Memory B cell (primary cell): ENCODE data around the gene RCOR1.

ENCODE experiments used
- ATAC-seq: fragments of 150-1000 bp; cut with Tn5 transposase; 2 replicates; pipeline ENCODE4 v1.10.0; 2021; ENCODE audit warnings: low read depth, mild to moderate bottlenecking, moderate library complexity
- DNase-seq, 2 donors: peaks; one replicate each; pipeline ENCODE4 v3.0.0; 2022; ENCODE audit warnings: low spot score in 2 of 2
- H3K27ac Mint-ChIP-seq: one replicate; pipeline ENCODE4 v1.8.0; 2022; ENCODE audit warnings: mild to moderate bottlenecking, moderate library complexity, mixed read lengths
- H3K27me3 Mint-ChIP-seq: one replicate; pipeline ENCODE4 v1.8.0; 2022; ENCODE audit warnings: mixed read lengths
- H3K36me3 Mint-ChIP-seq: one replicate; pipeline ENCODE4 v1.8.0; 2022; ENCODE audit warnings: mild to moderate bottlenecking, mixed read lengths
- H3K4me1 Mint-ChIP-seq: one replicate; pipeline ENCODE4 v1.8.0; 2022; ENCODE audit warnings: mixed read lengths
- H3K4me3 Mint-ChIP-seq: one replicate; pipeline ENCODE4 v1.8.0; 2022; ENCODE audit warnings: mild to moderate bottlenecking, moderate library complexity, mixed read lengths
- H3K9me3 Mint-ChIP-seq: one replicate; pipeline ENCODE4 v1.8.0; 2022; ENCODE audit warnings: mixed read lengths

RCOR1 gene

GRCh38 chr14:102770147-102771123 lies 178.0 kb downstream of the RCOR1 start:
- H3K27ac Mint-ChIP-seq: peak overlapping the region; percentile 99

GRCh38 chr14:102771144-102771543 lies 178.7 kb downstream of the RCOR1 start:
- ATAC-seq (no peak), DNase-seq (no peak)
- peaks cover 31% of the 10 kb centered on the region for H3K4me1 Mint-ChIP-seq
- no peaks in the 10 kb centered on the region for H3K9me3 Mint-ChIP-seq
- H3K4me3 Mint-ChIP-seq: no peak overlapping the region
- H3K27me3 Mint-ChIP-seq: no peaks in the 10 kb centered on the region
- no peaks in the 10 kb centered on the region for H3K36me3 Mint-ChIP-seq
- H3K27ac Mint-ChIP-seq: peak overlapping the region; percentile 99

More at GRCh38 chr14:102770147-102771123, 178.0 kb downstream of the RCOR1 start:
- Mint-ChIP-seq H3K4me3 (no peak overlapping the region), H3K36me3 (no peaks in the 10 kb centered on the region), H3K9me3 (no peaks in the 10 kb centered on the region), H3K27me3 (no peaks in the 10 kb centered on the region), H3K4me1 (peaks cover 27% of the 10 kb centered on the region)
- DNase-seq: no peak
- no peak for ATAC-seq

- H3K4me1 Mint-ChIP-seq: peaks cover 37% of the 10 kb centered on the region
- no peak for DNase-seq
- no peaks in the 10 kb centered on the region for H3K9me3 Mint-ChIP-seq
- no peaks in the 10 kb centered on the region for H3K36me3 Mint-ChIP-seq
- no peaks in the 10 kb centered on the region for H3K27me3 Mint-ChIP-seq
- H3K4me3 Mint-ChIP-seq: peak overlapping the region; percentile 65
- H3K27ac Mint-ChIP-seq: peak overlapping the region; percentile 92
- no peak for ATAC-seq
These were observed 180.5 kb downstream of the RCOR1 start for GRCh38 chr14:102772781-102773570.

GRCh38 chr14:102774391-102775153 lies 182.1 kb downstream of the RCOR1 start:
- Mint-ChIP-seq H3K4me3 (peak overlapping the region; percentile 52), H3K27ac (peak overlapping the region; percentile 98), H3K27me3 (no peaks in the 10 kb centered on the region), H3K36me3 (peaks cover 3% of the 10 kb centered on the region), H3K4me1 (peaks cover 38% of the 10 kb centered on the region), H3K9me3 (no peaks in the 10 kb centered on the region)
- DNase-seq (peak; percentile 71 to 72), ATAC-seq (peak; percentile 47)

GRCh38 chr14:102775855-102776760 lies 183.7 kb downstream of the RCOR1 start:
- H3K4me1 Mint-ChIP-seq: peaks cover 49% of the 10 kb centered on the region
- H3K9me3 Mint-ChIP-seq: no peaks in the 10 kb centered on the region
- ATAC-seq: no peak

GRCh38 chr14:102776761-102777710 lies 184.6 kb downstream of the RCOR1 start, which contains the start of gene TRAF3:
TRAF3 (plus strand) TSS chr14:102777449; CDS start chr14:102870202, 92,753 bp downstream.
- DNase-seq: peak; percentile 82 to 90
- peak within 1 kb of the TSS; percentile 98 for H3K27ac Mint-ChIP-seq
- peaks cover 51% of the 10 kb centered on the region for H3K4me1 Mint-ChIP-seq
- H3K36me3 Mint-ChIP-seq: peaks cover 7% of the 10 kb centered on the region
- peak within 1 kb of the TSS; percentile 96 for H3K4me3 Mint-ChIP-seq
- peak; percentile 67 for ATAC-seq
- no peaks in the 10 kb centered on the region for H3K27me3 Mint-ChIP-seq
- H3K9me3 Mint-ChIP-seq: no peaks in the 10 kb centered on the region

More at GRCh38 chr14:102775855-102776760, 183.7 kb downstream of the RCOR1 start:
- Mint-ChIP-seq H3K27me3 (no peaks in the 10 kb centered on the region), H3K36me3 (peaks cover 7% of the 10 kb centered on the region), H3K4me3 (peak overlapping the region; percentile 93), H3K27ac (peak overlapping the region; percentile 98)
- peak in 1 of 2 donors; percentile 40 for DNase-seq

GRCh38 chr14:102777711-102778337 lies 185.4 kb downstream of the RCOR1 start:
- Mint-ChIP-seq H3K27ac (peak overlapping the region; percentile 98), H3K4me3 (peak overlapping the region; percentile 96), H3K4me1 (peaks cover 55% of the 10 kb centered on the region), H3K27me3 (no peaks in the 10 kb centered on the region), H3K9me3 (no peaks in the 10 kb centered on the region), H3K36me3 (peaks cover 7% of the 10 kb centered on the region)
- DNase-seq (peak in 1 of 2 donors; percentile 60), ATAC-seq (peak; percentile 12)

- Mint-ChIP-seq H3K4me1 (peaks cover 53% of the 10 kb centered on the region), H3K4me3 (peak overlapping the region; percentile 96), H3K9me3 (no peaks in the 10 kb centered on the region), H3K27ac (peak overlapping the region; percentile 97), H3K36me3 (peaks cover 7% of the 10 kb centered on the region), H3K27me3 (no peaks in the 10 kb centered on the region)
- DNase-seq: peak in 1 of 2 donors; percentile 29
- no peak for ATAC-seq
These were observed 186.1 kb downstream of the RCOR1 start for GRCh38 chr14:102778338-102779083.

GRCh38 chr14:102779084-102779462 lies 186.6 kb downstream of the RCOR1 start:
- Mint-ChIP-seq H3K4me1 (peaks cover 57% of the 10 kb centered on the region), H3K4me3 (peak overlapping the region; percentile 96), H3K36me3 (peaks cover 7% of the 10 kb centered on the region), H3K9me3 (no peaks in the 10 kb centered on the region), H3K27ac (peak overlapping the region; percentile 97), H3K27me3 (no peaks in the 10 kb centered on the region)
- no peak for ATAC-seq
- DNase-seq: no peak

GRCh38 chr14:102779574-102780315 lies 187.3 kb downstream of the RCOR1 start:
- Mint-ChIP-seq H3K27ac (peak overlapping the region; percentile 97), H3K9me3 (no peaks in the 10 kb centered on the region), H3K4me1 (peaks cover 59% of the 10 kb centered on the region), H3K36me3 (peaks cover 9% of the 10 kb centered on the region), H3K27me3 (no peaks in the 10 kb centered on the region), H3K4me3 (peak overlapping the region; percentile 96)
- ATAC-seq (no peak), DNase-seq (no peak)
